ENCODE data around the gene ATP11A.

ATP11A gene

DNA sequence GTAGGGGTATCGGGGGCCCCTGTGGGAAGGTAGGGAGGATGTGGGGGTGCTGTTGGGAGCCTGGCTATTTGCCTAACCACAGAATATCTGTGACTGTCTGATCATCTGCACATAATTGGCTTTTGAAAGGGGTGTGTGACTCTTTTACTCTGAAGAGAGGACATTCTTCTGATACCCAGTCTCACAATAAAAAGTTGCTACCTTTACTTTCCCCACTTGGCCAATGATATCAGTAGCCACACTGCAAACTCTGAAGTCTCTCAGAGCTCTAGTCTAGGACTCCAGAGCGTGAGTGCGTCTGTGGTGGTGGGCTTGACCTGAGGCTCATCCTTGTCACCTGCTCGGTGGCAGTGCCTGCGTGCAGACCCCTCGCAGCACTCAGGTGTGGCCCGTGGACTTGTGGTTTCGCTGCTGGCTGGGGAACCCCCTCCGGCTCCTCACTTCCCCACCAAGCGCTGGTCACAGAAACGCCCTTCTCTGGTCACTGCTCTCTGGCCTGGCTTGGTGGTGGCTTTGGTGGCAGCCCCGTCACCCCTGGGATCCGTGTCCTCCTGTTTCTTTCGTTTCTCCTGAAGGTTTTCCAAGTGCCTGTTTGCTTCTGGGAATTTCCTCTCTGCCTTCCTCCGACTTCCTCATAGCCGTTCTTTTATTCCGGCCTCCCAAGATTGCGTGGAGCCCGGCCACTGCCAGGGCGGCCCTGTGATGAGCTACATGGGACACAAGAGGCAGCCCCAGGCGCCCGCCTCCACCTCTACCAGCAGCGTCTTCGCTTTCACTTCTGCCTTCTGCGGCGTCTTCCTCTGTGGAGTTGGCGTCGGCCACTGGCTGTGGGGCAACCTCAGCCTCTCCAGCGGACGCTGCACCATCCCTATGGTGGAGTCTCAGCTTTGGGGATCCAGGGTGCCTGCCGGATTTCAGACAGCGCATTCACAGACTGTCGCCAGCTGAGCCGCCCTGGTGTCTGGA, 78.0 kb downstream of the ATP11A start:
- no peak for DNase-seq (ENCODE audit: low read depth)
- H3K4me3 ChIP-seq (ENCODE audit: low read depth, low read length): no peak overlapping the region
- no peak for TF ChIP-seq CTCF (conservative IDR thresholded peaks at IDR 0.05; ENCODE audit: low read depth, low read length)

- H3K4me3 ChIP-seq (ENCODE audit: low read depth, low read length): no peak overlapping the region
- TF ChIP-seq CTCF (conservative IDR thresholded peaks at IDR 0.05; ENCODE audit: low read depth, low read length): no peak
- no peak for DNase-seq (ENCODE audit: low read depth)
These were observed 79.1 kb downstream of the ATP11A start for GRCh38 chr13:112768795-112769481.

- H3K4me3 ChIP-seq (ENCODE audit: low read depth, low read length): no peak overlapping the region
- DNase-seq (ENCODE audit: low read depth): no peak
- TF ChIP-seq CTCF (conservative IDR thresholded peaks at IDR 0.05; ENCODE audit: low read depth, low read length): no peak
These were observed 79.8 kb downstream of the ATP11A start for GRCh38 chr13:112769615-112770014.

- no peak for DNase-seq (ENCODE audit: low read depth)
- TF ChIP-seq CTCF (conservative IDR thresholded peaks at IDR 0.05; ENCODE audit: low read depth, low read length): no peak
- no peak overlapping the region for H3K4me3 ChIP-seq (ENCODE audit: low read depth, low read length)
These were observed 80.7 kb downstream of the ATP11A start for GRCh38 chr13:112770504-112770903.

DNA sequence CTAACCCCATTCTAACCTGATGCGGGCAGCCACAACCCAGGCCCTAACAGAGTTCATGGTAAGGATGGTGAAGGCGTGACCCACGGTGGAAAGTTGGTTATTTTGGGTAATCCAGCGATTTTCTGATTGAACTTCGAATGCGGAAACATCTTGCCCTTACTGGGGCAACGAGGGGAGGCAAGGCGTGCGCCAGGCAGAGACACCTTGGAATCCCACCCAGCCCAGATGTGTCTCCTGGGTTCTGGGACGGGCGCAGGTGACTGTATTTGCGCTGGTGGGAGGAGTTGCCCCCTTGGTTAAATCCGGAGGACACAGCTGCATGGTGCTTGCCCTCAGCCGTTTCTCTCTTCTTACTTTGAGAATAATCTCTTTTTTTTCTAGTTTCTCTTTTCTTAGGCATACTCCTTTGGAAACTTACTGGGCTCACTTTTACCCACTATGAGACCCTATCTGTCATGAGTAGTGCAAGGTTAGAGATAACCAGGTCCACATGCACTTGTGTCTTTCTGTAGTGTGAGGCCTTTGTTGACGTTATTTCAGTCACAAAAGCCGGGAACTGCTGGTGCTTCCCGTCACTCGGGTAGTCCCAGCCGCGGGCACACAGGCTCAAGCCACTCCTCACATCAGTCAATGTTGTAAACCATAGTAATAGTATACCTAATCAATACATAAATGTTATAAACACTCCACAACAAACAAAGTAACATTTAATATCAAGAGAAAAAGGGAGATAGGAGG, 81.5 kb downstream of the ATP11A start:
- no peak for DNase-seq (ENCODE audit: low read depth)
- TF ChIP-seq CTCF (conservative IDR thresholded peaks at IDR 0.05; ENCODE audit: low read depth, low read length): no peak

GRCh38 chr13:112771877-112772538, 82.2 kb downstream of the ATP11A start:
- TF ChIP-seq CTCF (conservative IDR thresholded peaks at IDR 0.05; ENCODE audit: low read depth, low read length): no peak
- no peak overlapping the region for H3K4me3 ChIP-seq (ENCODE audit: low read depth, low read length)
- DNase-seq (ENCODE audit: low read depth): no peak

More for the DNA sequence above, 81.5 kb downstream of the ATP11A start:
- H3K4me3 ChIP-seq (ENCODE audit: low read depth, low read length): no peak overlapping the region
